Thoracic aorta (tissue), 2 donors: ENCODE data around the gene CTSF. TPM values are rescaled to one million over a fixed set of nuclear protein-coding genes. Genes with fewer than 3 reads are reported as not detected.

ENCODE experiments used
- ATAC-seq: fragments of 150-250 bp; one replicate; pipeline ENCODE4 v1.8.0; 2017; ENCODE audit warnings: low read depth; ENCODE audit not compliant: insufficient number of reproducible peaks, low FRiP score
- DNase-seq: peaks from one replicate; pipeline ENCODE4 v3.0.0-alpha.2; 2020; ENCODE audit warnings: low spot score
- H3K27ac ChIP-seq, 2 donors: fragments of 200-600 bp; sonication (generic); 1 replicate in 1 of 2; 2 replicates in 1 of 2; pipeline ENCODE4 v1.5.1; 2016; ENCODE audit warnings: mild to moderate bottlenecking in 2 of 2, moderate library complexity in 2 of 2
- H3K27me3 ChIP-seq: fragments of 200-600 bp; sonication (generic); replicated peaks from 2 replicates; pipeline ENCODE4 v1.6.0; 2016; ENCODE audit warnings: mild to moderate bottlenecking; ENCODE audit not compliant: insufficient read depth
- H3K36me3 ChIP-seq: fragments of 200-600 bp; sonication (generic); one replicate; pipeline ENCODE4 v1.5.1; 2016
- H3K4me1 ChIP-seq, 2 donors: fragments of 200-600 bp; sonication (generic); 1 replicate in 1 of 2; 2 replicates in 1 of 2; pipeline versions ENCODE4 v1.5.1 to v1.6.0; 2016; ENCODE audit warnings: low read depth in 2 of 2, mild to moderate bottlenecking in 1 of 2; ENCODE audit not compliant: control insufficient read depth in 1 of 2
- H3K4me3 ChIP-seq: fragments of 200-600 bp; sonication (generic); 2 replicates; pipeline ENCODE4 v1.5.1; 2016; ENCODE audit warnings: mild to moderate bottlenecking
- H3K9me3 ChIP-seq: fragments of 200-600 bp; sonication (generic); 2 replicates; pipeline ENCODE4 v1.5.1; 2016
- total RNA-seq, 2 donors: library from RNA; depleted of rRNA; stranded (reverse); fragments of >200 nt; gene quantifications; one replicate each; pipeline versions ENCODE4 v1.1.0 to v1.2.3, GENCODE V29; 2016
- TF ChIP-seq, protein P1 (sequence below): fragments of 200-600 bp; sonication (generic); IDR thresholded peaks from one replicate; pipeline ENCODE4 v1.5.1; 2019; ENCODE audit warnings: antibody characterized with exemption

The CTSF gene
- total RNA-seq, 2 donors from 2014 or later = 122 to 195 TPM

DNA sequence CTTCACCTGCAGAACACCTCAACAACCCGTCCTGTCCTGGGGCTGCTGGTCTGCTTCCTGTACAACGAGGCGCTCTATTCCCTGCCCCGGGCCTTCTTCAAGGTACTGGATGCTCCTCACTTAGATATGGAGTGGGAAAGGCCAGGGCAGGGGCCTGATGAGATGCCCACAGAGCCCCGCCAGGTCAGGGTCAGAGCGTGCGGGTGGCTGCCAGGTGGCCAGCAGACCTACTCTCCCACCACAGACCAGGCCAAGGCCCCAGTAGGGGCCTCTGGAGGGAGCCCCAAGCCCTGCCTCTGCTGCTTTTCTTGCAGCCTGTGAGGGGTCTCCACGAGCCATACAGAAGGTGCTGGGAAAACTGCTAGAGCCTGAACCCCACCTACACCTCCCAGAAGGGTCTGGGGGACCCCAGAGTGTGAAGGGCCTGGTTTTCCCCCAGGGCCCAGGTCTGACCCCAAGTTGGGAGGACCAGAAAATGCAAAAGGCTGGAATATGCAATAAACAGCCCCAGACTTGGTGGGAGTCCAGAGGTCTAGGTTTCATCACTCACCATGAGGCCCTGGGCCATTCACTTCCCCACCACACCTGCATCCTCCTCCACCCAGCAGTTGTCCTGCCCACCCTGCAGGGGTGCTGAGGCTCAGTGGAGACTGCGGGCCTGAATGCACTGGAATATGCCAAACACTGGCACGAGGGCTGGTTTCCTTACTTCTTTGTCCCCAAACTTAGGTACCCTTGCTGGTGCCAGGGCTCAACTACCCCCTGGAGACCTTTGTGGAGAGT is 37.3 kb downstream of the CTSF start:
- TF ChIP-seq, protein P1, sequence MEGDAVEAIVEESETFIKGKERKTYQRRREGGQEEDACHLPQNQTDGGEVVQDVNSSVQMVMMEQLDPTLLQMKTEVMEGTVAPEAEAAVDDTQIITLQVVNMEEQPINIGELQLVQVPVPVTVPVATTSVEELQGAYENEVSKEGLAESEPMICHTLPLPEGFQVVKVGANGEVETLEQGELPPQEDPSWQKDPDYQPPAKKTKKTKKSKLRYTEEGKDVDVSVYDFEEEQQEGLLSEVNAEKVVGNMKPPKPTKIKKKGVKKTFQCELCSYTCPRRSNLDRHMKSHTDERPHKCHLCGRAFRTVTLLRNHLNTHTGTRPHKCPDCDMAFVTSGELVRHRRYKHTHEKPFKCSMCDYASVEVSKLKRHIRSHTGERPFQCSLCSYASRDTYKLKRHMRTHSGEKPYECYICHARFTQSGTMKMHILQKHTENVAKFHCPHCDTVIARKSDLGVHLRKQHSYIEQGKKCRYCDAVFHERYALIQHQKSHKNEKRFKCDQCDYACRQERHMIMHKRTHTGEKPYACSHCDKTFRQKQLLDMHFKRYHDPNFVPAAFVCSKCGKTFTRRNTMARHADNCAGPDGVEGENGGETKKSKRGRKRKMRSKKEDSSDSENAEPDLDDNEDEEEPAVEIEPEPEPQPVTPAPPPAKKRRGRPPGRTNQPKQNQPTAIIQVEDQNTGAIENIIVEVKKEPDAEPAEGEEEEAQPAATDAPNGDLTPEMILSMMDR = no peak
- Histone ChIP-seq H3K4me3 (no peak overlapping the region), H3K9me3 (no peaks in the 10 kb centered on the region), H3K36me3 (peaks cover under 1% of the 10 kb centered on the region), H3K27ac (no peak overlapping the region), H3K27me3 (no peaks in the 10 kb centered on the region), H3K4me1 (no peaks in the 10 kb centered on the region)
- DNase-seq (no peak), ATAC-seq (no peak)

GRCh38 chr11:66529655-66530054 is 38.8 kb downstream of the CTSF start:
- ATAC-seq (no peak), DNase-seq (no peak)
- TF ChIP-seq, protein P1 = no peak
- H3K4me1 ChIP-seq = no peaks in the 10 kb centered on the region
- no peaks in the 10 kb centered on the region for H3K27me3 ChIP-seq
- H3K9me3 ChIP-seq = no peaks in the 10 kb centered on the region
- no peaks in the 10 kb centered on the region for H3K36me3 ChIP-seq
- no peak overlapping the region for H3K4me3 ChIP-seq
- no peak overlapping the region for H3K27ac ChIP-seq

- Histone ChIP-seq H3K4me3 (no peak overlapping the region), H3K36me3 (no peaks in the 10 kb centered on the region), H3K27me3 (no peaks in the 10 kb centered on the region), H3K27ac (no peak overlapping the region), H3K9me3 (no peaks in the 10 kb centered on the region), H3K4me1 (no peaks in the 10 kb centered on the region)
- ATAC-seq (no peak), DNase-seq (no peak)
- TF ChIP-seq, protein P1 = no peak
Measured at GRCh38 chr11:66529069-66529468, 39.3 kb downstream of the CTSF start.

DNA sequence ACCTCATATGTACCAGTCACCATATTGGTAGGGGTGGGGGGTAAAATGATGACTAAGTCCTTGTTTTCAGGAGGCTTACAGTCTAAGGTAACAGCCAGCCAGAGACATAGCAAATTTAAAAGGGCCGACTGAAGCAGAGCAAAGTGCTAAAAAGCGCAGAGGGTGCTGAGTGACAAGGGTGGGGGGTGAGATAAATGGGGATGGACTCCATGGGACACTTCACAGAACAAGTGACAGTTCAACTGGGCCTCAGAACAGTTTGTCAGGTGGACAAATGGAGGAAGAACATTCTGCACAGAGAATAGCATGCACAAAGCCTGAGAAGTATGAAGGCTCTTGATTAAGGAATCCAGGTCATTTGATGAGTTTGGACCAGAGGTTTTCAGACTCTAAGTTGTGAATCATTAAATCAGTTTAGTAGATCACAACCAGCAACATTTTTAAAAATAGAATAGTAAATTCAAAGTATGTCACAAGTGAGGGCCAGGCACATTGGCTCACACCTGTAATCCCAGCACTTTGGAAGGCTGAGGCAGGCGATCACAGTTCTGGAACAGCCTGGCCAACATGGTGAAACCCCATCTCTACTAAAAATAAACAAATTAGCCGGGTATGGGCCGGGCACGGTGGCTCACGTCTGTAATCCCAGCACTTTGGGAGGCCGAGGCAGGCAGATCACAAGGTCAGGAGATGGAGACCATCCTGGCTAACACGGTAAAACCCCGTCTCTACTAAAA is 43.9 kb downstream of the CTSF start:
- TF ChIP-seq, protein P1 = no peak
- H3K4me1 ChIP-seq = no peaks in the 10 kb centered on the region
- no peak overlapping the region for H3K27ac ChIP-seq
- H3K27me3 ChIP-seq = no peaks in the 10 kb centered on the region
- no peak for ATAC-seq
- no peak for DNase-seq
- no peaks in the 10 kb centered on the region for H3K9me3 ChIP-seq
- H3K36me3 ChIP-seq = peaks cover 18% of the 10 kb centered on the region
- no peak overlapping the region for H3K4me3 ChIP-seq

GRCh38 chr11:66523611-66524010 is 44.8 kb downstream of the CTSF start:
- H3K27me3 ChIP-seq = no peaks in the 10 kb centered on the region
- H3K9me3 ChIP-seq = no peaks in the 10 kb centered on the region
- H3K4me1 ChIP-seq = no peaks in the 10 kb centered on the region
- ATAC-seq (no peak), DNase-seq (no peak)
- TF ChIP-seq, protein P1 = no peak
- H3K36me3 ChIP-seq = peaks cover 18% of the 10 kb centered on the region
- H3K27ac ChIP-seq = no peak overlapping the region
- H3K4me3 ChIP-seq = no peak overlapping the region
